Astrocyte (in vitro differentiated cells and primary cell): ENCODE measurements around the gene APIP. TPM values are rescaled to one million over a fixed set of nuclear protein-coding genes. Genes with fewer than 3 reads are reported as not detected.

Experiments
- DNase-seq: peaks from one replicate; pipeline ENCODE4 v3.0.0-alpha.2; 2010; ENCODE audit warnings: low read depth
- FAIRE-seq: peaks from 2 replicates; lab custom pipeline; 2011; peaks lifted over from hg19 to GRCh38; lab: Jason Lieb, UNC
- H2AFZ ChIP-seq: 2 replicates; pipeline ENCODE4 v1.6.0; 2012; ENCODE audit warnings: low read depth, low read length, inconsistent platforms
- H3K27ac ChIP-seq: 2 replicates; pipeline ENCODE4 v1.5.1; 2011; ENCODE audit warnings: low read depth, low read length, inconsistent platforms
- H3K27me3 ChIP-seq: 2 replicates; pipeline ENCODE4 v1.6.0; 2011; ENCODE audit warnings: low read length, inconsistent platforms; ENCODE audit not compliant: insufficient read depth
- H3K36me3 ChIP-seq: 2 replicates; pipeline ENCODE4 v1.5.1; 2011; ENCODE audit warnings: low read length, inconsistent platforms; ENCODE audit not compliant: insufficient read depth
- H3K4me1 ChIP-seq: 2 replicates; pipeline ENCODE4 v1.5.1; 2011; ENCODE audit warnings: low read length, inconsistent platforms; ENCODE audit not compliant: insufficient read depth
- H3K4me2 ChIP-seq: 2 replicates; pipeline ENCODE4 v1.6.0; 2012; ENCODE audit warnings: low read length, inconsistent platforms
- H3K4me3 ChIP-seq: 2 replicates; pipeline ENCODE4 v1.5.1; 2011; ENCODE audit warnings: low read depth, mild to moderate bottlenecking, low read length, inconsistent platforms; ENCODE audit not compliant: insufficient read depth
- H3K79me2 ChIP-seq: 2 replicates; pipeline ENCODE4 v1.6.0; 2012; ENCODE audit warnings: mild to moderate bottlenecking, low read length, inconsistent platforms; ENCODE audit not compliant: insufficient read depth
- H3K9ac ChIP-seq: 2 replicates; pipeline ENCODE4 v1.6.0; 2012; ENCODE audit warnings: mild to moderate bottlenecking, low read length, inconsistent platforms
- H3K9me3 ChIP-seq: 2 replicates; pipeline ENCODE4 v1.5.1; 2012; ENCODE audit warnings: low read depth, mild to moderate bottlenecking, low read length, inconsistent platforms; ENCODE audit not compliant: insufficient read depth
- H4K20me1 ChIP-seq: 2 replicates; pipeline ENCODE4 v1.6.0; 2012; ENCODE audit warnings: low read length, inconsistent platforms; ENCODE audit not compliant: insufficient read depth
- H3K27ac Mint-ChIP-seq: one replicate; pipeline ENCODE4 v1.8.0; 2021; ENCODE audit warnings: mild to moderate bottlenecking, mixed read lengths; ENCODE audit not compliant: unreplicated experiment
- H3K27me3 Mint-ChIP-seq: one replicate; pipeline ENCODE4 v1.8.0; 2021; ENCODE audit warnings: low read depth, mixed read lengths; ENCODE audit not compliant: unreplicated experiment
- H3K36me3 Mint-ChIP-seq: one replicate; pipeline ENCODE4 v1.8.0; 2021; ENCODE audit warnings: low read depth, mixed read lengths; ENCODE audit not compliant: unreplicated experiment
- H3K4me1 Mint-ChIP-seq: one replicate; pipeline ENCODE4 v1.8.0; 2021; ENCODE audit warnings: low read depth, mixed read lengths; ENCODE audit not compliant: unreplicated experiment
- H3K4me3 Mint-ChIP-seq: one replicate; pipeline ENCODE4 v1.8.0; 2021; ENCODE audit warnings: mild to moderate bottlenecking, moderate library complexity, mixed read lengths; ENCODE audit not compliant: unreplicated experiment
- H3K9me3 Mint-ChIP-seq: one replicate; pipeline ENCODE4 v1.8.0; 2021; ENCODE audit warnings: mild to moderate bottlenecking, mixed read lengths; ENCODE audit not compliant: unreplicated experiment
- EZH2 ChIP-seq: IDR thresholded peaks from 2 replicates; pipeline ENCODE4 v1.6.1; 2012; ENCODE audit warnings: mild to moderate bottlenecking, low read length, inconsistent platforms; ENCODE audit not compliant: insufficient read depth
- total RNA-seq: library from RNA; stranded (reverse); gene quantifications from 2 replicates; pipeline ENCODE4 v1.2.1, GENCODE V29; 2021
- TF ChIP-seq, protein P1 (sequence below): IDR thresholded peaks from 2 replicates; pipeline ENCODE4 v1.5.1; 2011; ENCODE audit warnings: low read depth, mild to moderate bottlenecking, inconsistent platforms, low read length, moderate library complexity; ENCODE audit not compliant: insufficient read depth

The APIP gene
- total RNA-seq, 1 donor from 2014 or later = 13.9 TPM

DNA sequence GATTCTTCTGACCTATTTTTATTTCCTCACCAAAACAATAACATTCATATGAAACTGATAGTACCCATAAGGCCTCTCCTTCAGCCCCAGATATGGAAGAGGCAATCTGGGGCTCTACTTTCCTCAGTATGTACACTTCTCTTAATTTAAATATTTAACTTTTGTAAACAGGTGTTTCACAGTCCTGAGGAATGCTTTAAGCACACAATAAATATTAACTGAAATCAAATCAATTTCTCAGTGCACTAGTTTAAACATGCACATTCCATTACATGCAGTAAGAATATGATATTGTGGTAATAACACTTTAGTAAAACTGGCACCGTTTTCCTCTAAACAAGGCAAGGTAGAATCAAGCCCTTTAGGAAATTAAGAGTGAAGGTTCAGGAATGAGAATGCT is 28.9 kb downstream of the APIP start:
- H3K27me3 Mint-ChIP-seq = no peaks in the 10 kb centered on the region
- no peak overlapping the region for H3K27ac ChIP-seq
- H3K9me3 Mint-ChIP-seq = no peaks in the 10 kb centered on the region
- no peak overlapping the region for H3K4me2 ChIP-seq
- H4K20me1 ChIP-seq = no peaks in the 10 kb centered on the region
- no peak overlapping the region for H2AFZ ChIP-seq
- no peak overlapping the region for H3K27ac Mint-ChIP-seq
- no peak overlapping the region for H3K4me3 Mint-ChIP-seq
- H3K9ac ChIP-seq = no peak overlapping the region
- no peak overlapping the region for H3K4me3 ChIP-seq
- no peaks in the 10 kb centered on the region for H3K27me3 ChIP-seq
- no peaks in the 10 kb centered on the region for H3K9me3 ChIP-seq
- H3K4me1 Mint-ChIP-seq = no peaks in the 10 kb centered on the region
- TF ChIP-seq, protein P1, sequence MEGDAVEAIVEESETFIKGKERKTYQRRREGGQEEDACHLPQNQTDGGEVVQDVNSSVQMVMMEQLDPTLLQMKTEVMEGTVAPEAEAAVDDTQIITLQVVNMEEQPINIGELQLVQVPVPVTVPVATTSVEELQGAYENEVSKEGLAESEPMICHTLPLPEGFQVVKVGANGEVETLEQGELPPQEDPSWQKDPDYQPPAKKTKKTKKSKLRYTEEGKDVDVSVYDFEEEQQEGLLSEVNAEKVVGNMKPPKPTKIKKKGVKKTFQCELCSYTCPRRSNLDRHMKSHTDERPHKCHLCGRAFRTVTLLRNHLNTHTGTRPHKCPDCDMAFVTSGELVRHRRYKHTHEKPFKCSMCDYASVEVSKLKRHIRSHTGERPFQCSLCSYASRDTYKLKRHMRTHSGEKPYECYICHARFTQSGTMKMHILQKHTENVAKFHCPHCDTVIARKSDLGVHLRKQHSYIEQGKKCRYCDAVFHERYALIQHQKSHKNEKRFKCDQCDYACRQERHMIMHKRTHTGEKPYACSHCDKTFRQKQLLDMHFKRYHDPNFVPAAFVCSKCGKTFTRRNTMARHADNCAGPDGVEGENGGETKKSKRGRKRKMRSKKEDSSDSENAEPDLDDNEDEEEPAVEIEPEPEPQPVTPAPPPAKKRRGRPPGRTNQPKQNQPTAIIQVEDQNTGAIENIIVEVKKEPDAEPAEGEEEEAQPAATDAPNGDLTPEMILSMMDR = no peak
- no peak for TF ChIP-seq EZH2
- no peaks in the 10 kb centered on the region for H3K4me1 ChIP-seq
- H3K79me2 ChIP-seq = no peaks in the 10 kb centered on the region
- H3K36me3 Mint-ChIP-seq = peaks cover 2% of the 10 kb centered on the region
- peaks cover 2% of the 10 kb centered on the region for H3K36me3 ChIP-seq
- FAIRE-seq = no peak
- no peak for DNase-seq

DNA sequence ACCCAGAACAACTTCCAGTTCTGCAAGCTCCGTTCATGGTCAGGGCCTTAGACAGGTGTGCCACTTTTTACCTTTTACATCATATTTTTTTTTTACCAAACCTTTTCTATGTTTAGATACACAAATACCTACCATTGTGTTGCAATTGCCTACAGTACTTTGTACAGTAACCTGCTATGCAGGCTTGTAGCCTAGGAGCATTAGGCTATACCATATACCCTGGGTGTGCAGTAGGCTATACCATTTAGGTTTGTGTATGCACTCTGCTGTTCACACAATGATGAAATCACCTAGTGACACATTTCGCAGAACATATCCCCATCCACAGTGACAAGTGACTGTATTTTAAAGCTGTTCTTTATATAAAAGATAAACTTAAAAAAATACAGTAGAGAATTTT is 29.6 kb downstream of the APIP start:
- TF ChIP-seq EZH2 = no peak
- Histone ChIP-seq H3K36me3 (peaks cover 2% of the 10 kb centered on the region), H4K20me1 (no peaks in the 10 kb centered on the region), H3K9ac (no peak overlapping the region), H3K9me3 (no peaks in the 10 kb centered on the region), H3K27ac (no peak overlapping the region), H3K79me2 (no peaks in the 10 kb centered on the region), H2AFZ (no peak overlapping the region), H3K4me3 (no peak overlapping the region), H3K4me1 (no peaks in the 10 kb centered on the region), H3K4me2 (no peak overlapping the region), H3K27me3 (no peaks in the 10 kb centered on the region)
- H3K27ac Mint-ChIP-seq = no peak overlapping the region
- no peaks in the 10 kb centered on the region for H3K27me3 Mint-ChIP-seq
- no peaks in the 10 kb centered on the region for H3K4me1 Mint-ChIP-seq
- no peak for FAIRE-seq
- H3K9me3 Mint-ChIP-seq = no peaks in the 10 kb centered on the region
- H3K36me3 Mint-ChIP-seq = peaks cover 7% of the 10 kb centered on the region
- DNase-seq = no peak
- H3K4me3 Mint-ChIP-seq = no peak overlapping the region

DNA sequence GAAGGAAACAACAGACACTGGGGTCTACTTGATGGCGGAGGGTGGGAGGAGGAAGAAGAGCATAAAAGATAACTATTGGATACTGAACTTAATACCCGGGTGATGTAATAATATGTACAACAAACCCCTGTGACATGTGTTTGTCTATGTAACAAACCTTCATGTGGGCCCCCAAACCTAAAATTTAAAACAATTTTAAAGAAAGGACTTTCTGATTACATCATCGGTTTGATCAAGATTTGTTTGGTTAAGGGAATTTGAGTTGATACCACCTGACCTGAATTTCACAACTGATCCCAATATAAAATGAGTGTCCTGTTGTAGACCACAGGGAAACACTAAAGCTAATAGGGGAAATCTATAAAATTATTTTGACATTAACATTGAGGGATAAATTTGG is 34.3 kb downstream of the APIP start:
- Mint-ChIP-seq H3K9me3 (no peaks in the 10 kb centered on the region), H3K4me1 (no peaks in the 10 kb centered on the region), H3K27ac (no peak overlapping the region), H3K27me3 (no peaks in the 10 kb centered on the region), H3K36me3 (peaks cover 7% of the 10 kb centered on the region), H3K4me3 (no peak overlapping the region)
- no peaks in the 10 kb centered on the region for H3K27me3 ChIP-seq
- TF ChIP-seq, protein P1 = no peak
- peaks cover 2% of the 10 kb centered on the region for H3K36me3 ChIP-seq
- no peak overlapping the region for H3K27ac ChIP-seq
- no peak overlapping the region for H3K4me3 ChIP-seq
- DNase-seq (no peak), FAIRE-seq (no peak)
- no peak overlapping the region for H2AFZ ChIP-seq
- no peaks in the 10 kb centered on the region for H3K79me2 ChIP-seq
- H3K9ac ChIP-seq = no peak overlapping the region
- no peaks in the 10 kb centered on the region for H3K4me1 ChIP-seq
- no peaks in the 10 kb centered on the region for H4K20me1 ChIP-seq
- no peak overlapping the region for H3K4me2 ChIP-seq
- no peaks in the 10 kb centered on the region for H3K9me3 ChIP-seq
